Keratinocyte (primary cell): Measurements from ENCODE around the gene ESM1.

ENCODE experiments used
- EZH2 ChIP-seq: IDR thresholded peaks from one replicate; pipeline ENCODE4 v1.6.1; 2012; ENCODE audit warnings: inconsistent platforms, mild to moderate bottlenecking, low read length, moderate library complexity
- TF ChIP-seq, protein P1 (sequence below), 3 experiments: IDR thresholded peaks in 1 of 3; conservative IDR thresholded peaks in 1 of 3; optimal IDR thresholded peaks in 1 of 3; 2 replicates in 2 of 3; 3 replicates in 1 of 3; pipeline versions ENCODE3 to v1.5.1; 2011; ENCODE audit warnings: low read length in 3 of 3, mild to moderate bottlenecking in 3 of 3, moderate library complexity in 2 of 3, control low read depth in 1 of 3, inconsistent platforms in 1 of 3; ENCODE audit not compliant: insufficient read depth in 2 of 3; ENCODE audit errors: extremely low read depth in 1 of 3

DNA sequence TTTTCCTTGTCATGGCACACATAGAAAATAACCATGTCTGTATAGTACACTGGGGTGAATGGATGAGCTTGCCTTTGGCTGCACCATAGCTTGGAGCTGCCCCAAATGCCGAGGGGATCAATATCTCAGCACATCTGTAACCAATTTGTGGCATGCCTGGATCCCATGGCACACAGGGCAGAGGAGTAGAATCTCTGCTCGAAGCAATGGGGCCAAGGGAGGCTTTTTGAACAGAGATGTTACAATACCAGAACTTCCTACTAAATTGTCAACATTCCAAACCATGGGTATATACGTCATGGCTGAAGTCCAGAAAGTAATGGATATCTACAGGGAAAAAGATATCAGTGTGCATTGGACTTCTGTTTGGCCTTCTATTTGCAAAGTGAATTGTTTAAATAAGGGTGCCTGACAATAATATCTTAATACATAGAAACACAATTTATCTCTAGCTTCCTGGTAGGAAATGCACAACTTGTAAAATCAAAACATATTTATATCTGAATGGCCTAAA, 39.0 kb downstream of the ESM1 start:
- TF ChIP-seq, protein P1, sequence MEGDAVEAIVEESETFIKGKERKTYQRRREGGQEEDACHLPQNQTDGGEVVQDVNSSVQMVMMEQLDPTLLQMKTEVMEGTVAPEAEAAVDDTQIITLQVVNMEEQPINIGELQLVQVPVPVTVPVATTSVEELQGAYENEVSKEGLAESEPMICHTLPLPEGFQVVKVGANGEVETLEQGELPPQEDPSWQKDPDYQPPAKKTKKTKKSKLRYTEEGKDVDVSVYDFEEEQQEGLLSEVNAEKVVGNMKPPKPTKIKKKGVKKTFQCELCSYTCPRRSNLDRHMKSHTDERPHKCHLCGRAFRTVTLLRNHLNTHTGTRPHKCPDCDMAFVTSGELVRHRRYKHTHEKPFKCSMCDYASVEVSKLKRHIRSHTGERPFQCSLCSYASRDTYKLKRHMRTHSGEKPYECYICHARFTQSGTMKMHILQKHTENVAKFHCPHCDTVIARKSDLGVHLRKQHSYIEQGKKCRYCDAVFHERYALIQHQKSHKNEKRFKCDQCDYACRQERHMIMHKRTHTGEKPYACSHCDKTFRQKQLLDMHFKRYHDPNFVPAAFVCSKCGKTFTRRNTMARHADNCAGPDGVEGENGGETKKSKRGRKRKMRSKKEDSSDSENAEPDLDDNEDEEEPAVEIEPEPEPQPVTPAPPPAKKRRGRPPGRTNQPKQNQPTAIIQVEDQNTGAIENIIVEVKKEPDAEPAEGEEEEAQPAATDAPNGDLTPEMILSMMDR (optimal IDR thresholded peaks at IDR 0.05 in 1 of 3, IDR thresholded peaks at IDR 0.05 in 1 of 3, conservative IDR thresholded peaks at IDR 0.05 in 1 of 3; ENCODE audit: extremely low read depth in 1 of 3, insufficient read depth in 2 of 3, low read length in 3 of 3), result no peak
- no peak for TF ChIP-seq EZH2
